ENCODE data around the gene PALM3. TPM values are rescaled to one million over a fixed set of nuclear protein-coding genes. Genes with fewer than 3 reads are reported as not detected.
A peak's percentile ranks its signal among the peaks of the same experiment; 100 is the strongest.

The PALM3 gene
- total RNA-seq, 1 experiment from 2014 or later: 2.3 TPM

GRCh38 chr19:14107581-14108461 lies 45.9 kb upstream of the PALM3 start:
- Histone ChIP-seq H3K27ac (ENCODE audit: low read length) (no peak overlapping the region), H3K9me3 (ENCODE audit: low read length) (no peaks in the 10 kb centered on the region), H3K79me2 (ENCODE audit: low read length) (peaks cover 3% of the 10 kb centered on the region; the same call in 1 of the 2 replicates), H2AFZ (ENCODE audit: low read length) (no peak overlapping the region), H3K9ac (ENCODE audit: low read length) (no peak overlapping the region), H3K9me2 (replicated peaks; ENCODE audit: low read length) (no peaks in the 10 kb centered on the region), H3K4me1 (ENCODE audit: insufficient read depth, low read length) (no peaks in the 10 kb centered on the region), H3K27me3 (ENCODE audit: low read length) (no peaks in the 10 kb centered on the region), H3F3A (ENCODE audit: low read length, unreplicated experiment) (no peaks in the 10 kb centered on the region), H3K4me2 (ENCODE audit: low read length) (no peak overlapping the region), H3K4me3 (ENCODE audit: low read length) (no peak overlapping the region), H4K20me1 (ENCODE audit: low read length) (no peaks in the 10 kb centered on the region), H3K36me3 (ENCODE audit: low read depth, low read length) (peaks cover 5% of the 10 kb centered on the region; the same call in 1 of the 2 replicates)
- CTCF ChIA-PET: no interaction called here
- ATAC-seq (peak; percentile 53; the same call in 1 of the 2 replicates), DNase-seq (peak; percentile 18)
- intact Hi-C loops (cut with micrococcal nuclease): no loop called here
- no TSS peak for BruUV-seq (replicated peaks)
- TF ChIP-seq EZH2 (IDR thresholded peaks at IDR 0.05; ENCODE audit: low read length, unreplicated experiment): no peak
- TF ChIP-seq CTCF (conservative IDR thresholded peaks at IDR 0.05; ENCODE audit: low read depth, low read length): no peak
- TF ChIP-seq EZH2phosphoT487 (IDR thresholded peaks at IDR 0.05; ENCODE audit: borderline replicate concordance, low read length): no peak
- POLR2A ChIA-PET (ENCODE audit: unreplicated experiment): no interaction called here

- no peak for ATAC-seq
These were observed 45.0 kb upstream of the PALM3 start for GRCh38 chr19:14106840-14107239.

More at GRCh38 chr19:14106840-14107239, 45.0 kb upstream of the PALM3 start:
- ChIA-PET CTCF (no interaction called here), POLR2A (ENCODE audit: unreplicated experiment) (no interaction called here)
- intact Hi-C loops (cut with micrococcal nuclease): no loop called here
- no peaks in the 10 kb centered on the region for H3F3A ChIP-seq (ENCODE audit: low read length, unreplicated experiment)
- H2AFZ ChIP-seq (ENCODE audit: low read length): no peak overlapping the region
- DNase-seq: no peak
- H3K27me3 ChIP-seq (ENCODE audit: low read length): no peaks in the 10 kb centered on the region
- TF ChIP-seq EZH2 (IDR thresholded peaks at IDR 0.05; ENCODE audit: low read length, unreplicated experiment) (no peak), EZH2phosphoT487 (IDR thresholded peaks at IDR 0.05; ENCODE audit: borderline replicate concordance, low read length) (no peak), CTCF (conservative IDR thresholded peaks at IDR 0.05; ENCODE audit: low read depth, low read length) (no peak)
- peaks cover 7% of the 10 kb centered on the region; the same call in 1 of the 2 replicates for H3K4me1 ChIP-seq (ENCODE audit: insufficient read depth, low read length)
- H3K9me2 ChIP-seq (replicated peaks; ENCODE audit: low read length): no peaks in the 10 kb centered on the region
- H3K9me3 ChIP-seq (ENCODE audit: low read length): no peaks in the 10 kb centered on the region
- no peak overlapping the region for H3K9ac ChIP-seq (ENCODE audit: low read length)
- no peaks in the 10 kb centered on the region for H4K20me1 ChIP-seq (ENCODE audit: low read length)
- H3K36me3 ChIP-seq (ENCODE audit: low read depth, low read length): peaks cover 13% of the 10 kb centered on the region; the same call in 1 of the 2 replicates
- BruUV-seq (replicated peaks): no TSS peak
- no peak overlapping the region for H3K4me2 ChIP-seq (ENCODE audit: low read length)
- H3K79me2 ChIP-seq (ENCODE audit: low read length): peaks cover 3% of the 10 kb centered on the region; the same call in 1 of the 2 replicates
- H3K27ac ChIP-seq (ENCODE audit: low read length): no peak overlapping the region
- no peak overlapping the region for H3K4me3 ChIP-seq (ENCODE audit: low read length)

Data from PC-3 (cell line).